Activated CD8-positive, alpha-beta memory T cell treated with anti-CD3 and anti-CD28 coated beads, Interleukin-2, amount 50 U/mL, for 24 hours (primary cell): ENCODE results near the gene RCAN2.
"Not testable (repeated sequence)": the region's sequence is repeated elsewhere in the genome, so short reads cannot be mapped to it uniquely, and the experiment has no call there.

Experiments used
- DNase-seq: peaks from one replicate; pipeline ENCODE4 v3.0.0-alpha.2; 2020; ENCODE audit errors: extremely low read depth

RCAN2 gene

GRCh38 chr6:46390153-46390876 is 100.9 kb downstream of the RCAN2 start:
- DNase-seq: no peak

- not testable (repeated sequence) for DNase-seq
Observed at GRCh38 chr6:46387728-46388127, 103.5 kb downstream of the RCAN2 start.

GRCh38 chr6:46381579-46381978 is 109.7 kb downstream of the RCAN2 start:
- DNase-seq: no peak

- DNase-seq: no peak
Observed at GRCh38 chr6:46381057-46381456, 110.2 kb downstream of the RCAN2 start.

- no peak for DNase-seq
Observed at GRCh38 chr6:46380152-46380807, 111.0 kb downstream of the RCAN2 start.

GRCh38 chr6:46378882-46379416 is 112.3 kb downstream of the RCAN2 start:
- DNase-seq: no peak

GRCh38 chr6:46378161-46378881 is 112.9 kb downstream of the RCAN2 start:
- no peak for DNase-seq

- DNase-seq: no peak
Observed at GRCh38 chr6:46377209-46377608, 114.0 kb downstream of the RCAN2 start.

- DNase-seq: no peak
Observed at GRCh38 chr6:46376562-46377061, 114.6 kb downstream of the RCAN2 start.

GRCh38 chr6:46370622-46371021 is 120.6 kb downstream of the RCAN2 start:
- DNase-seq: no peak

- no peak for DNase-seq
Observed at GRCh38 chr6:46368169-46368536, 123.1 kb downstream of the RCAN2 start.

GRCh38 chr6:46367354-46368168 is 123.7 kb downstream of the RCAN2 start:
- DNase-seq: no peak

- DNase-seq: no peak
Observed at GRCh38 chr6:46366190-46366900, 124.9 kb downstream of the RCAN2 start.

- no peak for DNase-seq
Observed at GRCh38 chr6:46357591-46357990, 133.7 kb downstream of the RCAN2 start.

GRCh38 chr6:46356543-46356942 is 134.7 kb downstream of the RCAN2 start:
- DNase-seq: no peak

GRCh38 chr6:46353528-46353927 is 137.7 kb downstream of the RCAN2 start:
- no peak for DNase-seq

- no peak for DNase-seq
Observed at GRCh38 chr6:46352541-46353268, 138.5 kb downstream of the RCAN2 start.

- DNase-seq: no peak
Observed at GRCh38 chr6:46350714-46351113, 140.5 kb downstream of the RCAN2 start.

- DNase-seq: no peak
Observed at GRCh38 chr6:46347669-46348068, 143.6 kb downstream of the RCAN2 start.

GRCh38 chr6:46340246-46340645 is 151.0 kb downstream of the RCAN2 start:
- DNase-seq: no peak
